HG02763 (cell line): ENCODE results near the gene COG6.

Source experiments
- ATAC-seq: cut with Tn5 transposase; IDR thresholded peaks from one replicate; pipeline ENCODE4 v1.9.1; 2021; ENCODE audit warnings: mild to moderate bottlenecking, moderate library complexity; ENCODE audit not compliant: unreplicated experiment

Gene COG6

GRCh38 chr13:39676315-39676876 lies 20.9 kb downstream of the COG6 start:
- ATAC-seq, result no peak

GRCh38 chr13:39682310-39682709 lies 26.8 kb downstream of the COG6 start:
- no peak for ATAC-seq

- ATAC-seq, result peak; percentile 52
Observed at GRCh38 chr13:39682788-39683187, 27.3 kb downstream of the COG6 start.

GRCh38 chr13:39684531-39685137 lies 29.2 kb downstream of the COG6 start:
- ATAC-seq, result no peak

DNA sequence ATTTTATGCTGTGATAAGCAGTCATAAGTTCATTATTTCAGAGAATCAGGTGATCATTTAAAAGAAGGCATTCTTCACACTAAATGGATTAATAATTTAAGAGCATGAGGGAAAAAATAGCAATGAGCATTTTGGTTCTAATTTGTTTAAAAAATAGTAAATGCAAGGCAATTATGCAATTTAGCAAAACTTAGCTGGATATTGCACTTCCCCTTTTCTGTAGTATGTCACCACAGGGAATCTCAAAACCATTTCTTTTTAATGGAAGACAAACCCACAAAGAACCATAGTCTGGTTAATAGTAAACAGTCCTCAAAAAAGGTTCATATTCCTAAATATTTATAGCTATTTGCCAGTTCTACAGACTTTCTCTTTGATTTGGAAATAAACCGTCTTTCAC lies 30.2 kb downstream of the COG6 start:
- ATAC-seq, result no peak

GRCh38 chr13:39688278-39688677 lies 32.8 kb downstream of the COG6 start:
- ATAC-seq, result peak; percentile 5

DNA sequence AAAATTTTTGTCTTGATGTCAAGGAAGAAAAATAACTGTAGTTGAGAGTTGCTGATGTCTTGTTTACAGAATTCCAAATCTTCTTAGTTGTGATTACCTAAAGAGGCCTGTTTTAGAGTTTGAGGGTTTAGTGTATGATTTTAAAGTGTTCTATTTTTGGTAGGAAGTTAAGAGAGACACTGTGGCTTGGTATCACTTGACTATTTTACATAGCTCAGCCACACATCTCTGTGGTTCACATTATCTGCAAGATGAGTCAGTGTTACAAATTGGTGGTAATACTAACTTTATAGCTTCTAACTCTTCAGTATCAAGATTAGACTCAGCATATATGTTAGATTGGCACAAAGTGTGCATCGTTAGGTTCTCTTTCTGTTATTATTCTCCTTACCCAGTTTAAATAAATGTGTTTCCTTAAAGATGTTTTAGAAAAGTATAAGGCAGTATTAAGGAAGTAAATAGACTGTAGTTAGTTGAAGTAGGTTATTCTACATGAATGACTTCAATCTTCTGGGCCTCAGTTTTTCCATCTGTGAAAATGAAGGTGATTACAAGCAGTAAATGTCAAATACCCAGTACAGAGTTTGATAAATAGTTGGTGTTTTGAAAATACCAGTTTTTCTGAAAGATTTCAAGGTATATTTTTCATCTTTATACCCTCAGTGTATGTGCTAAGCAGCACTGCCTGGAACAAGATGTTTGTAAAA lies 33.4 kb downstream of the COG6 start:
- peak; percentile 76 for ATAC-seq

DNA sequence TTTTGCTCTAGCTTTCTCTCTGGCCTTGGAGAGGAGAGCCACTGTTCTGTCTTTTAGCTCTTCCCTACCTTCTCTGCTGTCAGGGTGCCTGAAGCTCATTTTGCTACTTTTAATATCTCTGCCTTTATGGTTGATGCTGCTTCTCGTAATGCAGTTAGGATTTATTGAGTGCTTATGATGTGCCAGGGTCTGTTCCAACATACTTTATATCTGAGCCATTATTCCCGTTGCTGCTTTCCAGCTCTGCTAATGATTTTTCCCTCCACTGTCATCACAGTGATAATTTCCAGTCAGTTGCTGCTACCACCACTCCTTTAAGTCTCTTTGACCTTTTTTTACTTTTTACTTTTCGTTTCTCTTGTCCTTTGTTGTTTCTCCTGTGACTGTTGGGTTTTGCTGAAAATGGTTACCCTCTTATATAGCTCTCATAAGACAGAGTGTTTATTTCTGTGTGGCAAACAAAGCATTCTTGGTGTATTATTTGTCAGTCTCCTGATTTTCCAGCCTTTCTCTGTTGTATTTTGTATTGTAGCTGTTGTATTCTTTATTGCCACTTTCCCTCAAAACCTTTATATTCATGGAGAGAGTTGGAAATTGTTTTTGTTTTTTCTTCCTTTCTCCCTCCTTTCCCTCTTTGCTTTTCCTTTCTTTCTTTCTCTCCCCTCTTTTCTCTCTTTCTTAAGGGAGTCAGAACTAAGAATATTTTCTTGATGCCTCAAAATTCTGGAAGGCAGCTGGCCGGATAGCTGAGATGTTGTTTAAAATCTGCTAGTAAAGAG lies 37.4 kb downstream of the COG6 start:
- ATAC-seq, result no peak

DNA sequence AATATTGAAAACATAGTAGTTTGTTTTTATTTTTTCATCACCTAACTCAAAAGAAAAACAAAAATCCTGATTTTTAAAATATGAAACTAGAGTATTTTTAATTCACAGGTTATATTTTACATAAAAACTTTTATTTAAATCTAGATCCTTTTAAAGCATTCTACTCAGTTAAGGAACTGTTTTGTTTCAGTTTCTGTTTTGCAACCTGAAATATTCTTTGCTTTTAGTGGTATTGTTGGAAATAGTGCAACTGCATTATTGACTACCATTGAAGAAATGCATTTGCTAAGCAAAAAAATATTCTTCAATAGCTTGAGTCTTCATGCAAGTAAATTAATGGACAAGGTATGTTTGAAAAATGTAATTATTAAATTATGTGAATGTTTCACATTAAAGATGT lies 43.8 kb downstream of the COG6 start:
- no peak for ATAC-seq

DNA sequence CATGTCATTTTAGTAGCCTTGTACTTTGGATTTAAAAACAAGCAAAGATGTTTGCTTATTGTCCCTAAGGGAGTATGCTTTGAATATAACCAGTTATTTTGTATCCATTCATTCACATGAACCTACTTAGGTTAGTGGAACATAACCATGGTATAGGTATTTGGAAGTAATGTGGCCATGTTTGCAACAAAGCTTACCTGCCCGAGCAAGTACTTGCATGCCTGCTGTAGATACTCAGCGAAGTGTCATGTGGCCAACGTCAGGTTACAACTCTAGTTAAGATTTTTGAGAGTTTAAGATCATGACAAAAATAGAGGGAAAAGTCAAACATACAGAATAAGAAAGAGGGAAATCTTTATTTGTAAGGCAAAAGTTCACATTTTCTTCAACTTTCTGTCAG lies 57.2 kb downstream of the COG6 start:
- no peak for ATAC-seq

- ATAC-seq, result no peak
Observed at GRCh38 chr13:39729156-39729555, 73.7 kb downstream of the COG6 start.

GRCh38 chr13:39734952-39735351 lies 79.5 kb downstream of the COG6 start:
- no peak for ATAC-seq

DNA sequence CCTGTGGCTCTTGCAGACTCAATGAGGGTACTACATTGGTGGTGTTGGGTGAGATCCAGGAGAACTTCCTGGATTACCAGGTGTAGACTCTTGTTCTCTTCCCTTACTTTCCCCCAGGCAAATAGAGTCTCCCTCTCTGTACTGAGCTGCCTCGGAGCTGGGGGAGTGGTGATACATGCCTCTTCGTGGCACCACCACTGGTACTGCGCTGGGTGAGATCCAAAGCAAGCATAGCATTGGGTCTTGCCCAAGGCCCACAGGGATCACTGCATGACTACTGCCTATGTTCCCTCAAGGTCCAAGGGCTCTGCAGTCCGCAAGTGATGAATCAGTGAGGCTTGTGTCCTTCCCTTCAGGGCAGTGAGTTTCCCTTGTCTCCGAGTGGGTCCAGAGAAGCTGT lies 81.6 kb downstream of the COG6 start:
- no peak for ATAC-seq

DNA sequence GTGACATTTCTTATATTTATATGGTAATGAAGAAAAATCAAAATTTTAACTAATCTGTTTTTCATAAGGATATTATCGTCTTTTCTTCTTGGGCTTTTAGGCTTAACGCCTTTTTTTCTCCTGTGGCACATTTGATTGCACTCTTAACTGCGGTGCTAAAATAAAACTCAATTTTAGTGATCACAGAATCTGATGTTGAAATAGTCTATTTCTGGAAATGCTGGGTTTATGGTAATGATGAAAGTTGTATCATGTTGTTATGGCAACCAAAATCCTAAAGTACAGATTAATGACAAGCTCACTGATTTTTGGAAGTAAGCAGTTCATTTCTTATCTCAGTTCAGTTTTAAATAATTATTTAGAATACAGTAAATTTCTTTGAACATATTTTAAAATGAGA lies 85.3 kb downstream of the COG6 start:
- no peak for ATAC-seq

DNA sequence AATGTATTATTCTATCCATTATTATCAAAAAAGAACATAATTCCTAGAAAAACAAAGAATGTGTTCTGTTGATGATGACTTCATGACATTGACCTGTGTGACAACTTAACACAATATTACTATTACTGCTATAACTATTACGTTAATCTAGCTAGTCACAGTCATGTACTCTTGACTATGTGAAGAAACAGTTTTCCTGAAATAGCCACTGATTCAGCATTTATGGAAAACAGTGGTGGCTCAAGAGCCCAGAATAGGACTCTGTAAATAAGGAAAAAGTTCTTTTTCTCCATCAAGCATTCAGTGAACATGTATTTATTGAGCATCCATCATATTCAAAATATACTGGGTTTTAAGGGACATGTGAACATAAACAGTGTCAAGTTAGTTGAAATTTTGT lies 93.5 kb downstream of the COG6 start:
- no peak for ATAC-seq

- no peak for ATAC-seq
Observed at GRCh38 chr13:39749528-39749927, 94.1 kb downstream of the COG6 start.

- ATAC-seq, result no peak
Observed at GRCh38 chr13:39751805-39752204, 96.3 kb downstream of the COG6 start.

- ATAC-seq, result peak; percentile 98
Observed at GRCh38 chr13:39760521-39760920, 105.1 kb downstream of the COG6 start.

DNA sequence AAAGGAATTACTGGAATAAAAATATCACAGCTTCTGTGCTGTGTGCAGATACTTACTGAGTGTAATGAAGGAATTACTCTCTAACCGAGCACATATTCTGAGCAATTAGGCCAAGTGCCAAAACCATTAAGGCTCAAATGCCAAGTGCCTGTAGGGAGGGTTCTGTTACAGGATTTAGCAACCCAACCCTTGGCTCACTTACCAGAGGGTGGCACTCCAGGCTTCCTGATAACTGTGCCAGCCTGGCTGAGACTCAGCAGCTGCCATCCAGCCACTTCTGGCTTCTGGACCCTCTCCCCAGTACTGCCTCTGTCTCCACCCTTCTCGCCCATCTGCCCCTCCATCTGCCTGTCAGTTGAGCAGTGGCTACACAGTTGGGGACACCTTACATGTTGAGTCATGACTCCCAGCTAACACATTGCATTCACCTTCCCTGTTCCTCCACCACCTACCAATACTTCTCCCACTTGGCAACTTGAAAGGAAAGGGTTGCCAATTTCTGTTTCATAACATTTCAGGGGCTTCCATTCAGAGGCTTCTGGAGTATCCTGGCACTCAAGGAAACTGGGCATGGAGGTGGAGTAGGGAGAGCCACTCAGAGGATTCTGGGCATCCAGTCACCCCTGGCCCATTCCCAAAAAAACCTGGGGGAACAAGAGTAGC lies 110.5 kb downstream of the COG6 start:
- ATAC-seq, result no peak

GRCh38 chr13:39766464-39767158 lies 111.1 kb downstream of the COG6 start:
- no peak for ATAC-seq
